ENCODE measurements around the gene ERBB4. TPM values are rescaled to one million over a fixed set of nuclear protein-coding genes. Genes with fewer than 3 reads are reported as not detected.

Gene ERBB4
- total RNA-seq, 1 experiment from 2014 or later: under 0.01 TPM

GRCh38 chr2:212359425-212360067, 179.1 kb downstream of the ERBB4 start:
- no peaks in the 10 kb centered on the region for H3K9me3 ChIP-seq (replicated peaks)
- no peak overlapping the region for H3K27ac ChIP-seq
- H3K36me3 ChIP-seq: no peaks in the 10 kb centered on the region
- no peak for DNase-seq (ENCODE audit: low read depth in 1 of 2, low spot score in 2 of 2)
- no peaks in the 10 kb centered on the region for H3K4me1 ChIP-seq (replicated peaks)
- no peak overlapping the region for H3K4me3 ChIP-seq
- 0 out of 2 replicates have a peak, but pooled peaks cover 3% of the 10 kb centered on the region for H3K27me3 ChIP-seq (replicated peaks)

GRCh38 chr2:212357606-212358005, 181.0 kb downstream of the ERBB4 start:
- H3K27ac ChIP-seq: no peak overlapping the region
- H3K9me3 ChIP-seq (replicated peaks): no peaks in the 10 kb centered on the region
- no peaks in the 10 kb centered on the region for H3K36me3 ChIP-seq
- no peak for DNase-seq (ENCODE audit: low read depth in 1 of 2, low spot score in 2 of 2)
- 0 out of 2 replicates have a peak, but pooled peaks cover 3% of the 10 kb centered on the region for H3K27me3 ChIP-seq (replicated peaks)
- no peaks in the 10 kb centered on the region for H3K4me1 ChIP-seq (replicated peaks)
- H3K4me3 ChIP-seq: no peak overlapping the region

GRCh38 chr2:212354382-212354781, 184.2 kb downstream of the ERBB4 start:
- peaks cover 3% of the 10 kb centered on the region; the same call in 1 of the 2 replicates for H3K27me3 ChIP-seq (replicated peaks)
- DNase-seq (ENCODE audit: low read depth in 1 of 2, low spot score in 2 of 2): no peak
- no peaks in the 10 kb centered on the region for H3K9me3 ChIP-seq (replicated peaks)
- no peak overlapping the region for H3K27ac ChIP-seq
- H3K4me3 ChIP-seq: no peak overlapping the region
- no peaks in the 10 kb centered on the region for H3K4me1 ChIP-seq (replicated peaks)
- H3K36me3 ChIP-seq: no peaks in the 10 kb centered on the region

DNA sequence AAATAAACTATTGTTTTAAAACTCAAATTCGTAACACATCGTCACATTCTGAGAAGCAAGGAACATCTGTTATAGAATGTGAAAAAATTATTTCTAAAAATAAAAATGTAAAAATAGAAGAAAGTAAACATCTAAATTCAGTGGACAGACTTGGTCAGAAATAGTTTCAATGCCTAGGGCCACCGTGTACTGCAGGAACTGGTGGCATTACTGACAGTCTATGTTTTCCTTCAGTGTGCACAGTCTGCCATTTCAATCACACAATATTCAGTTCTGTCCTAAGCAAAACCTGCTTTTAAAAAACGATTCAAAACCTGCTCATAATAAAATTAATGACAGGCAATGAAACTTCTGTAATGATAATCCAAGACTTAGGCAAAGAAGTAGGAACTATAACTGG, 190.1 kb downstream of the ERBB4 start:
- H3K27me3 ChIP-seq (replicated peaks): no peaks in the 10 kb centered on the region; the same call in 1 of the 2 replicates
- no peak overlapping the region for H3K27ac ChIP-seq
- no peaks in the 10 kb centered on the region for H3K36me3 ChIP-seq
- H3K4me1 ChIP-seq (replicated peaks): no peaks in the 10 kb centered on the region
- H3K9me3 ChIP-seq (replicated peaks): no peaks in the 10 kb centered on the region
- DNase-seq (ENCODE audit: low read depth in 1 of 2, low spot score in 2 of 2): no peak
- no peak overlapping the region for H3K4me3 ChIP-seq

DNA sequence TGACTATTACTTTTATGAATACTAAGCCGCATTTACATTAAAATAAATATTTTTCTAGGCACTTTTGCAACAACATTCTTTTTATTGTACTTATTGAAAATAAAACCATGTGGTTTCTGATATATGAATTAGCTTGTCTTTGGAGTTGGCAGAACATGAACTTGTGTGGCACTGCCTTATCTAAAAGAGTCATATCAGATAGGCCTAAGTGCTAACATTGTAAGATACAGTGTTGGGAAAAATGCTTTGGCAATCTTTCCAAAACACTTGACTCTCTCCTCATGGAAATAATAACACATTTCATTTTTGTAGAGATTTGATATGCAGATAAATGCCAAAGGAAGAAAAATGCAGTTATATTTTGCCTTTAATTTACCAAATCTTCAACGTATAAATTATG, 191.7 kb downstream of the ERBB4 start:
- Histone ChIP-seq H3K4me1 (replicated peaks) (no peaks in the 10 kb centered on the region), H3K36me3 (no peaks in the 10 kb centered on the region), H3K27me3 (replicated peaks) (no peaks in the 10 kb centered on the region; the same call in 1 of the 2 replicates), H3K4me3 (no peak overlapping the region), H3K27ac (no peak overlapping the region), H3K9me3 (replicated peaks) (no peaks in the 10 kb centered on the region)
- DNase-seq (ENCODE audit: low read depth in 1 of 2, low spot score in 2 of 2): no peak

DNA sequence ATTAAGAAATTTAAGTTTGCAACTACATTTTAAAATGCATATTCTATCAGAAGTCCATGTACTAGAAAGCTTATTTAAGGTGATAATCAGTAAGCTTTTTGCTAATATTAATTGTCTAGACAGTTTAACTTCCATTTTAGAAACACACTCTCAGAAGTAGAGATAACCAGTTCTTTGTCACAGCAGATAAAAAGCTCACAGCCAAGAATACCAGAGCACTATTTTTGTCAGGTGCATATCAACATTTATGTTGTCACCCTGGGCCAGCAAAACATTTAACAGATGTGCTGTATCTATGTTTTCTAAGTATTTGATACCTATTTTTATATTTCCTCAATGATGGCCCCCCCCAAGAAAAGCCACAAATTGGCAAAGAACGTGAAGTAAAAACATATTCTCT, 192.6 kb downstream of the ERBB4 start:
- DNase-seq (ENCODE audit: low read depth in 1 of 2, low spot score in 2 of 2): no peak
- no peak overlapping the region for H3K27ac ChIP-seq
- H3K4me3 ChIP-seq: no peak overlapping the region
- no peaks in the 10 kb centered on the region for H3K4me1 ChIP-seq (replicated peaks)
- no peaks in the 10 kb centered on the region for H3K9me3 ChIP-seq (replicated peaks)
- no peaks in the 10 kb centered on the region for H3K36me3 ChIP-seq
- H3K27me3 ChIP-seq (replicated peaks): no peaks in the 10 kb centered on the region; the same call in 1 of the 2 replicates

- Histone ChIP-seq H3K4me1 (replicated peaks) (no peaks in the 10 kb centered on the region), H3K27me3 (replicated peaks) (no peaks in the 10 kb centered on the region; the same call in 1 of the 2 replicates), H3K36me3 (no peaks in the 10 kb centered on the region), H3K4me3 (no peak overlapping the region), H3K27ac (no peak overlapping the region), H3K9me3 (replicated peaks) (no peaks in the 10 kb centered on the region)
- no peak for DNase-seq (ENCODE audit: low read depth in 1 of 2, low spot score in 2 of 2)
Observed at GRCh38 chr2:212344131-212344530, 194.5 kb downstream of the ERBB4 start.

DNA sequence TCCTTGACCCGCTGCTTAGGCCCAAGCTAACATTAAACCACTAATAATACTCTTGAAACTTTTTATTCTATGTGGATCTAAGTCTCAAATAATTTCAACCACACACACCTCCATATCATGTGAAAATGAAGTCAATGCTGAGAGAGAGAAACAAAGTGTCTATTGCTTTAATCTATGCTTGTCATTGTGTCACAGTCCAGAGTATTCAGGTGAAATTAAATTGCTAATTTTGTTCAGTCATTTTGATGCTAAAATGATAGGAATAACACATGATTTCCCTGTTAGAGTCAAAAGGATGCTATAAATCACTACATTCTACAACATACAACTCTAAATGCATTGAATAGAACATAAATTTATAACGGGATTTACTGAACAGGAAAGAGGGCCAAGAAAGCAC, 195.4 kb downstream of the ERBB4 start:
- no peaks in the 10 kb centered on the region for H3K27me3 ChIP-seq (replicated peaks)
- H3K9me3 ChIP-seq (replicated peaks): no peaks in the 10 kb centered on the region
- H3K27ac ChIP-seq: no peak overlapping the region
- H3K36me3 ChIP-seq: no peaks in the 10 kb centered on the region
- no peak overlapping the region for H3K4me3 ChIP-seq
- no peaks in the 10 kb centered on the region for H3K4me1 ChIP-seq (replicated peaks)
- no peak for DNase-seq (ENCODE audit: low read depth in 1 of 2, low spot score in 2 of 2)

GRCh38 chr2:212337486-212338343, 200.9 kb downstream of the ERBB4 start:
- H3K4me3 ChIP-seq: no peak overlapping the region
- no peaks in the 10 kb centered on the region for H3K36me3 ChIP-seq
- H3K4me1 ChIP-seq (replicated peaks): no peaks in the 10 kb centered on the region
- DNase-seq (ENCODE audit: low read depth in 1 of 2, low spot score in 2 of 2): no peak
- H3K9me3 ChIP-seq (replicated peaks): no peaks in the 10 kb centered on the region
- no peak overlapping the region for H3K27ac ChIP-seq
- no peaks in the 10 kb centered on the region for H3K27me3 ChIP-seq (replicated peaks)

GRCh38 chr2:212337036-212337435, 201.6 kb downstream of the ERBB4 start:
- Histone ChIP-seq H3K4me3 (no peak overlapping the region), H3K36me3 (no peaks in the 10 kb centered on the region), H3K27me3 (replicated peaks) (no peaks in the 10 kb centered on the region), H3K27ac (no peak overlapping the region), H3K4me1 (replicated peaks) (no peaks in the 10 kb centered on the region), H3K9me3 (replicated peaks) (no peaks in the 10 kb centered on the region)
- no peak for DNase-seq (ENCODE audit: low read depth in 1 of 2, low spot score in 2 of 2)

DNA sequence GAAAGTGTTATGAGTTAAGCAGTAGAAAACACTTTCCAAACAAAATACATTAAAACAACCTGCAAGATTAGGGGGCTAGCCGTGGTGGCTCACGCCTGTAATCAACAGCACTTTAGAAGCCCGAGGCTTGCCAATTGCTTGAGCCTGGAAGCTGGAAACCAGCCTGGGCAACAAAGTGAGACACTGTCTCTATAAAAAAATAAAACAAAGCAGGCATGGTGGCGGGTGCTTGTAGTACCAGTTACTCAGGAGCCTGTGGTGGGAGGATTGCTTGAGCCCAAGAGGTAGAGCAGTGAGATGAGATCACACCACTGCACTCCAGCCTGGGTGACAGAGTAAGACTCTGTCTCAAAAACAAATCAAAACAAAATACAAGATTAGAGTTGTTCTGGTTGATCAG, 208.3 kb downstream of the ERBB4 start:
- Histone ChIP-seq H3K27ac (no peak overlapping the region), H3K4me3 (no peak overlapping the region), H3K9me3 (replicated peaks) (no peaks in the 10 kb centered on the region), H3K4me1 (replicated peaks) (no peaks in the 10 kb centered on the region), H3K36me3 (no peaks in the 10 kb centered on the region), H3K27me3 (replicated peaks) (no peaks in the 10 kb centered on the region)
- DNase-seq (ENCODE audit: low read depth in 1 of 2, low spot score in 2 of 2): no peak

DNA sequence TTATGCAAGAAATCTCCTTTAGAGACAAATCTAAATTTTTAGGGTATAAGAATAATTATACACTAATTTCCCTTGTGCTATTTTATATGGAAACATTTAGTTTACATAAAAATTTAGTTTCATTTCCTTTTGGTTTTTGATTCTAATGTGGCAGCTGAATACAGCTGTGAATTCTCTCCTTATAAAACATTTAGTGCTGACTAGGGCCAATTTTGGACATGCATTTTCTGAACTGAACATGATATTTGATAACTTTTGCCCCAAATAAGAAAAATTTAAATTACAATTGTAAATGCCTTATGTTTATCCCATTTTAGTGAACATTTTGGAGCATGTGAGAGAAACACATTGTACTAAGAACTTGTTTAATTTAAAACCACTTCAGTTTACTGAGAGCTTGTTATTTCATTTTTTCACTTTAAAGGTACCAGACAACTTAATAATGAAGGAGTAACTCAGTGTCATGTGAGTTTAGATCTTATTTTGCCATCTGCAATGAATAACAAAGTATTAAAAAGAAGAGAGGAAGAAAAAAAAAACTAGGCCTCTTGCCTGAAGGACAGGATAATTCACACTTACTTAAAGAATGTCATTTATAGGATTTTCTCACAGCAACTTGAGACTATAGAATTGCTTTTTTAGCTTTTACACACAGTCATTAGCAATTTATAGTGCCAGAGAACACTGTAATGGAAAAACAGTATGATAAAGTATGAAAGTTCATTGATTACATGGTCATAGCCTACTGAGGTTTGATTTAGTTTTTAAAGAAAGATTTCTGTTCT, 209.7 kb downstream of the ERBB4 start:
- Histone ChIP-seq H3K36me3 (no peaks in the 10 kb centered on the region), H3K9me3 (replicated peaks) (no peaks in the 10 kb centered on the region), H3K27ac (no peak overlapping the region), H3K27me3 (replicated peaks) (no peaks in the 10 kb centered on the region), H3K4me1 (replicated peaks) (no peaks in the 10 kb centered on the region), H3K4me3 (no peak overlapping the region)
- DNase-seq (ENCODE audit: low read depth in 1 of 2, low spot score in 2 of 2): no peak

GRCh38 chr2:212328136-212328535, 210.5 kb downstream of the ERBB4 start:
- no peak for DNase-seq (ENCODE audit: low read depth in 1 of 2, low spot score in 2 of 2)
- H3K36me3 ChIP-seq: no peaks in the 10 kb centered on the region
- H3K9me3 ChIP-seq (replicated peaks): no peaks in the 10 kb centered on the region
- H3K27ac ChIP-seq: no peak overlapping the region
- H3K4me3 ChIP-seq: no peak overlapping the region
- H3K4me1 ChIP-seq (replicated peaks): no peaks in the 10 kb centered on the region
- H3K27me3 ChIP-seq (replicated peaks): no peaks in the 10 kb centered on the region
